ENCODE data around the gene A2M.

The A2M gene

DNA sequence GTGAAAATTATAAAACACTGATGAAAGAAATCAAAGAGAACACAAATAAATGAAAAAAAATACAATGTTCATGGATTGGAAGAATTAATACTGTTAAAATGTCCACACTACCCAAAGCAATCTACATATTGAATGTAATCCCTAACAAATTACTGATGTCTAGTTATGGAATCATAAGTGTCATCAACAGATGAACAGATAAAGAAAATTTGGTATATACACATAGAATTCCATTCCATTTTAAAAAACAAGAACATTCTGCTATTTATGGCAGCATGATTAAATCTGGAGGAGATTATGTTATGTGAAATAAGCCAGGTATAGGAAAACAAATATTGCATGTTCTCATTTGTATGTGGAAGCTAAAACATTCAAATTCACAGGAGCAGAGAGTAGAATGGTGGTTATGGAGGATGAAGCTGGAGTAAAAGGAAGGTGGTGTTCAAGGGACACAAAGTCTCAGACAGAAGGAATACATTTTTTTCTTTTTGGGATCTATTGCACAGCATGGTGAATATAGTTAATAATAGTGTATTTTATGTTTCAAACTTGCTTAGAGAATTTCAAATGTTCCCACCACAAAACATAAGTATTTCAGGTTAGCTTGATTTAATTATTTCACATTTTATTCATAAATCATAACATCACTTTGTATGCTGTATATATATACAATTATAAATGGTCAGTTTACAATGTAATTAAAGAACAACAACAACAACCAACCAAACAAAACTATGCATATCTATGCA, 28.5 kb downstream of the A2M start:
- H3K4me1 ChIP-seq: no peaks in the 10 kb centered on the region
- DNase-seq: no peak
- H3K4me3 ChIP-seq (ENCODE audit: low read depth, low read length): no peak overlapping the region
- no peaks in the 10 kb centered on the region for H3K27me3 ChIP-seq
- TF ChIP-seq, protein P1, sequence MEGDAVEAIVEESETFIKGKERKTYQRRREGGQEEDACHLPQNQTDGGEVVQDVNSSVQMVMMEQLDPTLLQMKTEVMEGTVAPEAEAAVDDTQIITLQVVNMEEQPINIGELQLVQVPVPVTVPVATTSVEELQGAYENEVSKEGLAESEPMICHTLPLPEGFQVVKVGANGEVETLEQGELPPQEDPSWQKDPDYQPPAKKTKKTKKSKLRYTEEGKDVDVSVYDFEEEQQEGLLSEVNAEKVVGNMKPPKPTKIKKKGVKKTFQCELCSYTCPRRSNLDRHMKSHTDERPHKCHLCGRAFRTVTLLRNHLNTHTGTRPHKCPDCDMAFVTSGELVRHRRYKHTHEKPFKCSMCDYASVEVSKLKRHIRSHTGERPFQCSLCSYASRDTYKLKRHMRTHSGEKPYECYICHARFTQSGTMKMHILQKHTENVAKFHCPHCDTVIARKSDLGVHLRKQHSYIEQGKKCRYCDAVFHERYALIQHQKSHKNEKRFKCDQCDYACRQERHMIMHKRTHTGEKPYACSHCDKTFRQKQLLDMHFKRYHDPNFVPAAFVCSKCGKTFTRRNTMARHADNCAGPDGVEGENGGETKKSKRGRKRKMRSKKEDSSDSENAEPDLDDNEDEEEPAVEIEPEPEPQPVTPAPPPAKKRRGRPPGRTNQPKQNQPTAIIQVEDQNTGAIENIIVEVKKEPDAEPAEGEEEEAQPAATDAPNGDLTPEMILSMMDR (IDR thresholded peaks at IDR 0.05; ENCODE audit: low read depth, low read length): no peak
- no peaks in the 10 kb centered on the region for H3K9me3 ChIP-seq
- H3K36me3 ChIP-seq: no peaks in the 10 kb centered on the region

DNA sequence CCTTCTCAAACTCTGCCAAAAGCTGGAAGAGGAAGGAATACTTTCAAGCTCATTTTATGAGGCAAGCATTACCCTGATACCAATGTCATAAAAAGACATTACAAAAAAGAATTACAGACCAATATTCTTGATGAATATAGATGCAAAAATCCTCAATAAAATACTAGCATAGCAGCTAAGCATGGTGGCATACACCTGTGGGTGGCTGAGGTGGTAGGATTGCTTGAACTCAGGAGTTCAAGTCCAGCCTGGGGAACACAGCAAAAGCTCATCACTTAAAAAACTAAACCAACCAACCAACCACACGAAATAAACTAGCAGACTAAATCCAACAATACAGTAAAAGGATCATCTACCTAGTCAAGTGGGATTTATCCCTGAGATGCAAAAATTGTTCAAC, 29.6 kb downstream of the A2M start:
- Histone ChIP-seq H3K4me1 (no peaks in the 10 kb centered on the region), H3K9me3 (no peaks in the 10 kb centered on the region), H3K36me3 (no peaks in the 10 kb centered on the region), H3K27me3 (no peaks in the 10 kb centered on the region), H3K4me3 (ENCODE audit: low read depth, low read length) (no peak overlapping the region)
- TF ChIP-seq, protein P1 (IDR thresholded peaks at IDR 0.05; ENCODE audit: low read depth, low read length): no peak
- DNase-seq: no peak

DNA sequence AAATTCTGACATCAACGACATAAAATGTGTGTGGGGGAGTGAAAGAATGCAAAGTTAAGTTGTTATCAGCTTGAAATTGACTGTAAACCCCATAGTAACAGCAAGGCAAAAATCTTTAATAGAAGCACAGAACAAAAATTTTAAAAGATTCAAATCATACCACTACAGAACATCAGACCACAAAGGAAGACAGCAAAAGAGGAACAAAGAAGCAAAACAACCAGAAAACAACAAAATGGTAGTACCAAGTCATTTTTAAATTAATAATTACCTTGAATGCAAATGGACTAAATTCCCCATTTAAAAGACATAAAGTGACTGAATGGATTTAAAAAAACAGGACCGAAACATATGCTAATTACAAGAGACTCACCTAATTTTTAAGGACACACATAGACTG, 31.3 kb downstream of the A2M start:
- H3K36me3 ChIP-seq: no peaks in the 10 kb centered on the region
- no peak overlapping the region for H3K4me3 ChIP-seq (ENCODE audit: low read depth, low read length)
- H3K4me1 ChIP-seq: no peaks in the 10 kb centered on the region
- H3K9me3 ChIP-seq: no peaks in the 10 kb centered on the region
- DNase-seq: no peak
- no peaks in the 10 kb centered on the region for H3K27me3 ChIP-seq
- TF ChIP-seq, protein P1 (IDR thresholded peaks at IDR 0.05; ENCODE audit: low read depth, low read length): no peak

DNA sequence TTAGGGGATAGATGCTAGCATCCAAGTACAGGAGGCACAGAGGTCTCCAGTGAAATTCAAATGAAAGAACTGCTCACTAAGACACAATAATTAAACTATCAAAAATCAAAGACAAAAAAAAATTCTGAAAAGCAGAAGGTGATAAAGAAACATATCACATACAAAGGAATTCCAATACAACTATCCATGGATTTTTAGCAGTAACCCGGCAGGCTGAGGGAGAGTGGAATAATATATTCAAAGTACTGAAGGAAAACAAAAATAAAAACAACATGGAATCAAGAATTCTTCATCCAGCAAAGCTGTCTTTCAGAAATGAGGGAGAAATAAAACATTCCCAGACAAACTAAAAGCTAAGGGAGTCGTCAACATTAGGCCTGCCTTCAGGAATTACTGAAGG, 31.9 kb downstream of the A2M start:
- H3K4me3 ChIP-seq (ENCODE audit: low read depth, low read length): no peak overlapping the region
- no peak for DNase-seq
- no peaks in the 10 kb centered on the region for H3K27me3 ChIP-seq
- H3K9me3 ChIP-seq: no peaks in the 10 kb centered on the region
- no peaks in the 10 kb centered on the region for H3K36me3 ChIP-seq
- TF ChIP-seq, protein P1 (IDR thresholded peaks at IDR 0.05; ENCODE audit: low read depth, low read length): no peak
- no peaks in the 10 kb centered on the region for H3K4me1 ChIP-seq

DNA sequence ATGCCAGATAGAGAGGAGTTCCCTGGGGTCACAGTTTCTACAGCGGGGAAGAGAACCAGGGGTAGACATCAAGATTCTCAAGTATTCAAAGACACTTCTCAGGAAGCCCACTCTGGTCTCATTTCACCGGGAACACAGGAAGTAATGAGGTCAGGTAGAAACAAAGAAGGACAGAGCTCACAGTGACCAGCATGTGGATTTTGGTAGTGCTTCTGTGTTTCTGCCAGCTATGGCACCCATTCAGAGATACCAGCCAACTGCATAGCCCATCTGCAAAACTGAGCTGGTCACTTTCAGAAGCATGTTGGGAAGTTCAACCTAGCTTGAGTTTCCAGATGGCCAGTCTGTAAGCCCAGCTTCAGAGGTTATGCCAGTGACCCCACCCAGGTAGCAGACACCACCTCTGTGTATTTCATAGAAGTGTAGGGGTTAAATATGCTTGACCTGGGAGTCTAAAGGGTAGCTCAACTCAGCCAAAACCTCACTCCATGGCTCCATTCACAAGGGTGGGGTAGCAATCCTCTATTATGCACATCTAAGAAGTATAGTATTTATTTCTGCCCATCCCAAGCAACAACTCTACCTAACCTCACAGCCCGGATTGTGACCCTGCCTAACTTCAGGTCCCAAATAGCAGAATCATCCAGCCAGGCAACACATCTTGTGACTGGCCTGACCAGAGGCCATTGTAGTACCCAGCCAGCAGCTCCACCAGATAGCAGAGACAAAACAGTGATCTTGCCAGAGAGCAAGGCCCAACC, 33.9 kb downstream of the A2M start:
- no peak for DNase-seq
- Histone ChIP-seq H3K4me3 (ENCODE audit: low read depth, low read length) (no peak overlapping the region), H3K4me1 (no peaks in the 10 kb centered on the region), H3K27me3 (no peaks in the 10 kb centered on the region), H3K9me3 (no peaks in the 10 kb centered on the region), H3K36me3 (no peaks in the 10 kb centered on the region)
- TF ChIP-seq, protein P1 (IDR thresholded peaks at IDR 0.05; ENCODE audit: low read depth, low read length): no peak
